Measurements from ENCODE around the gene HAUS3.

HAUS3 gene

GRCh38 chr4:2256781-2257191, 14.9 kb upstream of the HAUS3 start:
- 0 out of 2 replicates have a peak, but pooled peaks cover 3% of the 10 kb centered on the region for H3K36me3 ChIP-seq (ENCODE audit: control insufficient read depth, insufficient read depth, low read length)
- H3K9me3 ChIP-seq (ENCODE audit: control insufficient read depth, insufficient read depth, low read length), result no peaks in the 10 kb centered on the region
- H3K4me3 ChIP-seq (ENCODE audit: low read length), result no peak overlapping the region
- WGBS (ENCODE audit: insufficient coverage, insufficient read length), result no CpG with 5 or more reads among the region's 12 CpGs
- H3K27ac ChIP-seq (ENCODE audit: low read length), result no peak overlapping the region
- DNase-seq (ENCODE audit: low read depth, low spot score), result no peak
- no peaks in the 10 kb centered on the region for H3K27me3 ChIP-seq (ENCODE audit: control insufficient read depth, insufficient read depth, low read length)
- peaks cover 3% of the 10 kb centered on the region for H3K4me1 ChIP-seq (ENCODE audit: control insufficient read depth, insufficient read depth, low read length)

- no peak overlapping the region for H3K4me3 ChIP-seq (ENCODE audit: low read length)
- no peaks in the 10 kb centered on the region for H3K27me3 ChIP-seq (ENCODE audit: control insufficient read depth, insufficient read depth, low read length)
- peaks cover 3% of the 10 kb centered on the region for H3K4me1 ChIP-seq (ENCODE audit: control insufficient read depth, insufficient read depth, low read length)
- DNase-seq (ENCODE audit: low read depth, low spot score), result no peak
- 0 out of 2 replicates have a peak, but pooled peaks cover 3% of the 10 kb centered on the region for H3K36me3 ChIP-seq (ENCODE audit: control insufficient read depth, insufficient read depth, low read length)
- no CpG with 5 or more reads among the region's 8 CpGs for WGBS (ENCODE audit: insufficient coverage, insufficient read length)
- no peaks in the 10 kb centered on the region for H3K9me3 ChIP-seq (ENCODE audit: control insufficient read depth, insufficient read depth, low read length)
- H3K27ac ChIP-seq (ENCODE audit: low read length), result no peak overlapping the region
Observed at GRCh38 chr4:2256156-2256731, 14.3 kb upstream of the HAUS3 start.

GRCh38 chr4:2255501-2256155, 13.7 kb upstream of the HAUS3 start:
- H3K27ac ChIP-seq (ENCODE audit: low read length), result no peak overlapping the region
- no peak overlapping the region for H3K4me3 ChIP-seq (ENCODE audit: low read length)
- 0 out of 2 replicates have a peak, but pooled peaks cover 3% of the 10 kb centered on the region for H3K36me3 ChIP-seq (ENCODE audit: control insufficient read depth, insufficient read depth, low read length)
- WGBS (ENCODE audit: insufficient coverage, insufficient read length), result no CpG with 5 or more reads among the region's 18 CpGs
- H3K9me3 ChIP-seq (ENCODE audit: control insufficient read depth, insufficient read depth, low read length), result no peaks in the 10 kb centered on the region
- no peak for DNase-seq (ENCODE audit: low read depth, low spot score)
- H3K27me3 ChIP-seq (ENCODE audit: control insufficient read depth, insufficient read depth, low read length), result no peaks in the 10 kb centered on the region
- peaks cover 2% of the 10 kb centered on the region for H3K4me1 ChIP-seq (ENCODE audit: control insufficient read depth, insufficient read depth, low read length)

- Histone ChIP-seq H3K4me3 (ENCODE audit: low read length) (no peak overlapping the region), H3K36me3 (ENCODE audit: control insufficient read depth, insufficient read depth, low read length) (0 out of 2 replicates have a peak, but pooled peaks cover 3% of the 10 kb centered on the region), H3K27me3 (ENCODE audit: control insufficient read depth, insufficient read depth, low read length) (no peaks in the 10 kb centered on the region), H3K4me1 (ENCODE audit: control insufficient read depth, insufficient read depth, low read length) (peaks cover 2% of the 10 kb centered on the region; the same call in 1 of the 2 replicates), H3K9me3 (ENCODE audit: control insufficient read depth, insufficient read depth, low read length) (no peaks in the 10 kb centered on the region), H3K27ac (ENCODE audit: low read length) (no peak overlapping the region)
- WGBS (ENCODE audit: insufficient coverage, insufficient read length), result no CpG with 5 or more reads among the region's 32 CpGs
- no peak for DNase-seq (ENCODE audit: low read depth, low spot score)
Observed at GRCh38 chr4:2254665-2255500, 13.0 kb upstream of the HAUS3 start.

GRCh38 chr4:2253160-2254084, 11.5 kb upstream of the HAUS3 start:
- no CpG with 5 or more reads among the region's 32 CpGs for WGBS (ENCODE audit: insufficient coverage, insufficient read length)
- Histone ChIP-seq H3K36me3 (ENCODE audit: control insufficient read depth, insufficient read depth, low read length) (0 out of 2 replicates have a peak, but pooled peaks cover 3% of the 10 kb centered on the region), H3K4me3 (ENCODE audit: low read length) (no peak overlapping the region), H3K9me3 (ENCODE audit: control insufficient read depth, insufficient read depth, low read length) (no peaks in the 10 kb centered on the region), H3K4me1 (ENCODE audit: control insufficient read depth, insufficient read depth, low read length) (peaks cover 2% of the 10 kb centered on the region; the same call in 1 of the 2 replicates), H3K27me3 (ENCODE audit: control insufficient read depth, insufficient read depth, low read length) (no peaks in the 10 kb centered on the region), H3K27ac (ENCODE audit: low read length) (no peak overlapping the region)
- no peak for DNase-seq (ENCODE audit: low read depth, low spot score)

- 0 out of 2 replicates have a peak, but pooled peaks cover 3% of the 10 kb centered on the region for H3K36me3 ChIP-seq (ENCODE audit: control insufficient read depth, insufficient read depth, low read length)
- WGBS (ENCODE audit: insufficient coverage, insufficient read length), result no CpG with 5 or more reads among the region's 12 CpGs
Observed at GRCh38 chr4:2252530-2253091, 10.7 kb upstream of the HAUS3 start.

GRCh38 chr4:2251795-2252529, 10.0 kb upstream of the HAUS3 start:
- peaks cover 2% of the 10 kb centered on the region; the same call in 1 of the 2 replicates for H3K4me1 ChIP-seq (ENCODE audit: control insufficient read depth, insufficient read depth, low read length)
- no peaks in the 10 kb centered on the region for H3K27me3 ChIP-seq (ENCODE audit: control insufficient read depth, insufficient read depth, low read length)
- no peaks in the 10 kb centered on the region for H3K9me3 ChIP-seq (ENCODE audit: control insufficient read depth, insufficient read depth, low read length)
- peaks cover 3% of the 10 kb centered on the region; the same call in 1 of the 2 replicates for H3K36me3 ChIP-seq (ENCODE audit: control insufficient read depth, insufficient read depth, low read length)
- no CpG with 5 or more reads among the region's 16 CpGs for WGBS (ENCODE audit: insufficient coverage, insufficient read length)
- H3K27ac ChIP-seq (ENCODE audit: low read length), result no peak overlapping the region
- DNase-seq (ENCODE audit: low read depth, low spot score), result no peak
- no peak overlapping the region for H3K4me3 ChIP-seq (ENCODE audit: low read length)

More at GRCh38 chr4:2252530-2253091, 10.7 kb upstream of the HAUS3 start:
- no peaks in the 10 kb centered on the region for H3K27me3 ChIP-seq (ENCODE audit: control insufficient read depth, insufficient read depth, low read length)
- H3K9me3 ChIP-seq (ENCODE audit: control insufficient read depth, insufficient read depth, low read length), result no peaks in the 10 kb centered on the region
- H3K27ac ChIP-seq (ENCODE audit: low read length), result no peak overlapping the region
- peaks cover 2% of the 10 kb centered on the region; the same call in 1 of the 2 replicates for H3K4me1 ChIP-seq (ENCODE audit: control insufficient read depth, insufficient read depth, low read length)
- no peak overlapping the region for H3K4me3 ChIP-seq (ENCODE audit: low read length)
- no peak for DNase-seq (ENCODE audit: low read depth, low spot score)

- Histone ChIP-seq H3K4me1 (ENCODE audit: control insufficient read depth, insufficient read depth, low read length) (peaks cover 2% of the 10 kb centered on the region; the same call in 1 of the 2 replicates), H3K27me3 (ENCODE audit: control insufficient read depth, insufficient read depth, low read length) (no peaks in the 10 kb centered on the region), H3K9me3 (ENCODE audit: control insufficient read depth, insufficient read depth, low read length) (no peaks in the 10 kb centered on the region), H3K4me3 (ENCODE audit: low read length) (no peak overlapping the region), H3K27ac (ENCODE audit: low read length) (no peak overlapping the region), H3K36me3 (ENCODE audit: control insufficient read depth, insufficient read depth, low read length) (peaks cover 3% of the 10 kb centered on the region; the same call in 1 of the 2 replicates)
- no CpG with 5 or more reads among the region's 25 CpGs for WGBS (ENCODE audit: insufficient coverage, insufficient read length)
- DNase-seq (ENCODE audit: low read depth, low spot score), result no peak
Observed at GRCh38 chr4:2251073-2251794, 9.3 kb upstream of the HAUS3 start.

Data from iPS DF 6.9 (cell line).